ENCODE data around the gene COQ8A. TPM values are rescaled to one million over a fixed set of nuclear protein-coding genes. Genes with fewer than 3 reads are reported as not detected.

Gene COQ8A
- total RNA-seq, 1 experiment from 2014 or later: 35.3 TPM

- Histone ChIP-seq H4K20me1 (ENCODE audit: insufficient read depth) (no peaks in the 10 kb centered on the region), H3K79me2 (ENCODE audit: insufficient read depth, low read length) (no peaks in the 10 kb centered on the region), H3K27ac (ENCODE audit: low read depth, low read length) (no peak overlapping the region), H3K4me2 (ENCODE audit: low read length) (no peak overlapping the region), H3K36me3 (ENCODE audit: control insufficient read depth in 1 of 2, insufficient read depth in 2 of 2, low read length in 2 of 2) (no peaks in the 10 kb centered on the region; a peak in 1 of 4 replicates), H3K4me1 (ENCODE audit: control insufficient read depth in 1 of 2, insufficient read depth in 2 of 2, low read length in 2 of 2) (no peaks in the 10 kb centered on the region), H3K9me2 (ENCODE audit: insufficient read depth) (no peaks in the 10 kb centered on the region), H2AFZ (ENCODE audit: low read depth, low read length, poor library complexity, severe bottlenecking) (no peak overlapping the region), H3K9me3 (ENCODE audit: control insufficient read depth in 1 of 2, insufficient read depth in 1 of 2, low read depth in 1 of 2, low read length in 2 of 2) (no peaks in the 10 kb centered on the region), H3K9ac (ENCODE audit: low read length) (no peak overlapping the region), H3K4me3 (replicated peaks in 1 of 2; ENCODE audit: low read depth in 1 of 2, low read length in 2 of 2) (no peak overlapping the region), H3K27me3 (ENCODE audit: insufficient read depth, low read length) (no peaks in the 10 kb centered on the region)
- ATAC-seq: no peak
- ChIA-PET POLR2A (no interaction called here), RAD21 (ENCODE audit: low non-redundant PET in 1 of 2, low total read pairs in 2 of 2, uncharacterized antibody in 2 of 2, unreplicated experiment in 2 of 2) (no interaction called here), CTCF (no interaction called here)
- no TSS peak for BruUV-seq (replicated peaks)
- DNase-seq (ENCODE audit: low read depth, low spot score): no peak
- TF ChIP-seq POLR2AphosphoS5 (IDR thresholded peaks at IDR 0.05; ENCODE audit: low read depth, low read length) (no peak), CTCF (IDR thresholded peaks at IDR 0.05 in 2 of 3, conservative IDR thresholded peaks at IDR 0.05 in 1 of 3; ENCODE audit: borderline replicate concordance in 1 of 3, insufficient read depth in 1 of 3, low read depth in 2 of 3, low read length in 2 of 3) (no peak), FOSL1 (IDR thresholded peaks at IDR 0.05; ENCODE audit: low read depth) (no peak), YY1 (IDR thresholded peaks at IDR 0.05; ENCODE audit: extremely low read depth, insufficient replicate concordance, low read depth, low read length) (no peak), EZH2phosphoT487 (IDR thresholded peaks at IDR 0.05; ENCODE audit: borderline replicate concordance) (no peak)
- intact Hi-C loops (cut with micrococcal nuclease): no loop called here
Observed at GRCh38 chr1:226989085-226989920, 49.2 kb downstream of the COQ8A start.
